HepG2 (cell line): ENCODE measurements around the gene YIF1A. TPM values are rescaled to one million over a fixed set of nuclear protein-coding genes. Genes with fewer than 3 reads are reported as not detected.

Experiments
- BRCA1 ChIP-seq: sonication (generic); formaldehyde crosslinking; IDR thresholded peaks from 2 replicates; pipeline ENCODE4 v1.4.0; 2020; ENCODE audit warnings: missing genetic modification reagents
- CBX2 ChIP-seq, 2 experiments: fragments of 200-600 bp in 1 of 2; sonication (generic); formaldehyde crosslinking in 1 of 2; IDR thresholded peaks; 2 replicates each; pipeline versions ENCODE4 v1.7.0 to v1.8.1; 2018 to 2022; ENCODE audit warnings: low read depth in 2 of 2, low read length in 1 of 2, mild to moderate bottlenecking in 1 of 2, missing genetic modification reagents in 1 of 2
- ERF ChIP-seq: IDR thresholded peaks from 2 replicates; pipeline ENCODE4 v1.6.1; 2018; ENCODE audit warnings: missing biosample characterization, missing genetic modification reagents
- FOXM1 ChIP-seq: sonication (generic); formaldehyde crosslinking; IDR thresholded peaks from 2 replicates; pipeline ENCODE4 v1.5.0; 2020; ENCODE audit warnings: missing genetic modification reagents
- MAF1 ChIP-seq: sonication (generic); formaldehyde crosslinking; IDR thresholded peaks from 2 replicates; pipeline ENCODE4 v1.5.0; 2020; ENCODE audit warnings: missing genetic modification reagents, borderline replicate concordance
- MAFK ChIP-seq, 2 experiments: IDR thresholded peaks in 1 of 2; conservative IDR thresholded peaks in 1 of 2; 2 replicates each; pipeline ENCODE4 v1.6.1; 2011; ENCODE audit warnings: improper control_type of control experiment in 2 of 2, low read length in 2 of 2
- MXD4 ChIP-seq: IDR thresholded peaks from 2 replicates; pipeline ENCODE4 v1.6.1; 2016; ENCODE audit warnings: mild to moderate bottlenecking, missing biosample characterization, missing genetic modification reagents
- NR1H2 ChIP-seq: sonication (generic); formaldehyde crosslinking; IDR thresholded peaks from 2 replicates; pipeline ENCODE4 v1.8.1; 2022; ENCODE audit warnings: low read depth, missing genetic modification reagents, borderline replicate concordance
- RBAK ChIP-seq: sonication (generic); formaldehyde crosslinking; IDR thresholded peaks from 2 replicates; pipeline ENCODE4 v1.5.1; 2020; ENCODE audit warnings: mild to moderate bottlenecking, missing genetic modification reagents
- REXO4 ChIP-seq: sonication (generic); formaldehyde crosslinking; IDR thresholded peaks from 2 replicates; pipeline ENCODE4 v1.8.0; 2022; ENCODE audit warnings: missing genetic modification reagents, mild to moderate bottlenecking, borderline replicate concordance
- SAFB2 ChIP-seq: sonication (generic); formaldehyde crosslinking; IDR thresholded peaks from 2 replicates; pipeline ENCODE4 v1.5.1; 2020; ENCODE audit warnings: missing genetic modification reagents, low read depth, mild to moderate bottlenecking, borderline replicate concordance
- TEAD3 ChIP-seq: optimal IDR thresholded peaks from 2 replicates; pipeline ENCODE3; 2016; ENCODE audit warnings: borderline replicate concordance
- TRIM24 ChIP-seq: sonication (generic); formaldehyde crosslinking; IDR thresholded peaks from 2 replicates; pipeline ENCODE4 v1.8.0; 2022; ENCODE audit warnings: mild to moderate bottlenecking, missing genetic modification reagents
- ZBTB7B ChIP-seq: sonication (generic); formaldehyde crosslinking; IDR thresholded peaks from 2 replicates; pipeline ENCODE4 v1.4.0; 2020; ENCODE audit warnings: missing genetic modification reagents
- ZNF30 ChIP-seq: sonication (generic); formaldehyde crosslinking; IDR thresholded peaks from 2 replicates; pipeline ENCODE4 v1.5.0; 2020; ENCODE audit warnings: mild to moderate bottlenecking, missing genetic modification reagents
- ZNF329 ChIP-seq: sonication (generic); formaldehyde crosslinking; IDR thresholded peaks from 2 replicates; pipeline ENCODE4 v1.9.0; 2021; ENCODE audit warnings: low read depth, mild to moderate bottlenecking, missing genetic modification reagents
- ZNF564 ChIP-seq: sonication (generic); formaldehyde crosslinking; IDR thresholded peaks from 2 replicates; pipeline ENCODE4 v1.8.1; 2023; ENCODE audit warnings: mild to moderate bottlenecking, missing genetic modification reagents
- ZNF616 ChIP-seq: sonication (generic); formaldehyde crosslinking; IDR thresholded peaks from 2 replicates; pipeline ENCODE4 v1.5.0; 2020; ENCODE audit warnings: low read depth, mild to moderate bottlenecking, missing genetic modification reagents
- polyA plus RNA-seq, 8 experiments: library from polyadenylated mRNA; depleted of rRNA in 3 of 8; stranded (reverse) in 7 of 8; unstranded in 1 of 8; fragments of >200 nt; fragmentation: Illumina TruSeq in 4 of 8; extraction: Trizol in 4 of 8; gene quantifications; 2 replicates each; pipeline versions ENCODE4 v1.2.1 to v1.2.3, GENCODE V29; 2011 to 2016; ENCODE audit warnings: low read depth in 4 of 8, missing spikeins in 1 of 8, mixed read lengths in 1 of 8; ENCODE audit not compliant: insufficient read depth in 1 of 8
- total RNA-seq, 5 experiments: library from RNA; depleted of rRNA; stranded (reverse); fragments of >200 nt; fragmentation: Illumina TruSeq; extraction: Trizol; gene quantifications; 2 replicates each; pipeline ENCODE4 v1.2.3, GENCODE V29; 2016; ENCODE audit warnings: low read depth in 1 of 5
- TF ChIP-seq, protein P1 (sequence below): sonication (generic); formaldehyde crosslinking; IDR thresholded peaks from 2 replicates; pipeline ENCODE4 v1.8.1; 2022; ENCODE audit warnings: low read depth, mild to moderate bottlenecking, missing genetic modification reagents
- TF ChIP-seq, protein P2 (sequence below): sonication (generic); formaldehyde crosslinking; IDR thresholded peaks from 2 replicates; pipeline ENCODE4 v1.5.1; 2020; ENCODE audit warnings: missing genetic modification reagents, mild to moderate bottlenecking, borderline replicate concordance
- TF ChIP-seq, protein P3 (sequence below): IDR thresholded peaks from 2 replicates; pipeline ENCODE4 v1.4.0; 2020; ENCODE audit warnings: mild to moderate bottlenecking, missing genetic modification reagents

Gene YIF1A
- total and polyA plus RNA-seq, 2 of the 13 experiments (the other 11 are each of a cell fraction or from before 2014, with no cell fraction given), result 133 to 145 TPM

DNA sequence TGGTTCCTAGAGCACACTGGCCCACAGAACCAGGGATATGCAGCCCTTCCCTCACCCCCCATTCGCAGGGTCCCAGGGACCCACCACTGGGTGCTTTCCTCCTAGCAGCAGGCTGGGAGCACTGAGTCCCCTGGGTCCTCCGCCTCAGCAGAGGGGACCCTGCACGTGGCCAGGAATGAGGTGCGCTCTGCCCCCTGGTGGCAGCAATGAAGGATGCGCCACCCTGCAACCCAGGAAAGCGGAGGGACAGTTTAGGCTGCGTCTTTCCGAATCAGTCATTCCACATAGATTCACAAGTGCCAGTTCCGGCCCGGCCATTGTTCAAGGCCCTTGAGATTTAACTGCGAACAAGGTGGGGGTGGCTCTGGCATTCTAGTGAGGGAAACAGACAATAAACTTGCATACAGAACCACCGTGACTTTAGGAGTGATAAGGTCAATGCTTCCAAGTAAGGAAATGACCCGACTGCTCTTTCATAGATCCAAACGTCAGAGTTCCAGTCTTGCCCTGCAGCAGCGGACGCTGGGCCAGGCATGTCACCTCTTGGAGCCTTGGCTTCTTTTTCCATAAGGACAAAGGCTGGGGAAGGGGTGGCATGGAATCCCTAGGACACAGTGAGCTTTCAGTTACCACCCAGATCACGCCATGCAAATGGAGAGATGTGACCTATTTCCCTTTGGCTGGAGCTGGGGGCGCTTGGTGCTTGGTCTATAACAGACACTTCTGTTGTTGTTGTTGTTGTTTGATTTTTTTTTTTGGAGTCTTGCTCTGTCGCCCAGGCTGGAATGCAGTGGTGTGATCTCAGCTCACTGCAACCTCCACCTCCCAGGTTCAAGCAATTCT lies 39.6 kb upstream of the YIF1A start (continued):
- TF ChIP-seq NR1H2 (CRISPR knock-in tag) (no peak), REXO4 (no peak), MAFK (conservative IDR thresholded peaks at IDR 0.05 in 1 of 2, IDR thresholded peaks at IDR 0.05 in 1 of 2; ENCODE audit: low read length in 2 of 2) (no peak), FOXM1 (no peak), MAF1 (CRISPR knock-in tag) (peak; percentile 66; the same call in 1 of the 2 replicates), SAFB2 (CRISPR knock-in tag) (0 out of 2 replicates have a peak, but pooled peaks have one; percentile 52), TEAD3 (peak; percentile 100), ZNF564 (CRISPR knock-in tag) (peak; percentile 51; the same call in 1 of the 2 replicates), ZNF616 (no peak), TRIM24 (CRISPR knock-in tag) (no peak), ZNF30 (CRISPR knock-in tag) (no peak), RBAK (CRISPR knock-in tag) (no peak), BRCA1 (no peak), MXD4 (CRISPR knock-in tag) (peak; percentile 92), ERF (CRISPR knock-in tag) (peak; percentile 87), ZBTB7B (CRISPR knock-in tag) (peak; percentile 87), CBX2 (IDR thresholded peaks at IDR 0.05; ENCODE audit: low read depth, low read length) (no peak), CBX2 (CRISPR knock-in tag; IDR thresholded peaks at IDR 0.05; ENCODE audit: low read depth) (no peak), ZNF329 (CRISPR knock-in tag) (no peak)
- TF ChIP-seq, protein P1, sequence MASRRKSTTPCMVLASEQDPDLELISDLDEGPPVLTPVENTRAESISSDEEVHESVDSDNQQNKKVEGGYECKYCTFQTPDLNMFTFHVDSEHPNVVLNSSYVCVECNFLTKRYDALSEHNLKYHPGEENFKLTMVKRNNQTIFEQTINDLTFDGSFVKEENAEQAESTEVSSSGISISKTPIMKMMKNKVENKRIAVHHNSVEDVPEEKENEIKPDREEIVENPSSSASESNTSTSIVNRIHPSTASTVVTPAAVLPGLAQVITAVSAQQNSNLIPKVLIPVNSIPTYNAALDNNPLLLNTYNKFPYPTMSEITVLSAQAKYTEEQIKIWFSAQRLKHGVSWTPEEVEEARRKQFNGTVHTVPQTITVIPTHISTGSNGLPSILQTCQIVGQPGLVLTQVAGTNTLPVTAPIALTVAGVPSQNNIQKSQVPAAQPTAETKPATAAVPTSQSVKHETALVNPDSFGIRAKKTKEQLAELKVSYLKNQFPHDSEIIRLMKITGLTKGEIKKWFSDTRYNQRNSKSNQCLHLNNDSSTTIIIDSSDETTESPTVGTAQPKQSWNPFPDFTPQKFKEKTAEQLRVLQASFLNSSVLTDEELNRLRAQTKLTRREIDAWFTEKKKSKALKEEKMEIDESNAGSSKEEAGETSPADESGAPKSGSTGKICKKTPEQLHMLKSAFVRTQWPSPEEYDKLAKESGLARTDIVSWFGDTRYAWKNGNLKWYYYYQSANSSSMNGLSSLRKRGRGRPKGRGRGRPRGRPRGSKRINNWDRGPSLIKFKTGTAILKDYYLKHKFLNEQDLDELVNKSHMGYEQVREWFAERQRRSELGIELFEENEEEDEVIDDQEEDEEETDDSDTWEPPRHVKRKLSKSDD (CRISPR knock-in tag), result peak; percentile 46; the same call in 1 of the 2 replicates
- TF ChIP-seq, protein P2, sequence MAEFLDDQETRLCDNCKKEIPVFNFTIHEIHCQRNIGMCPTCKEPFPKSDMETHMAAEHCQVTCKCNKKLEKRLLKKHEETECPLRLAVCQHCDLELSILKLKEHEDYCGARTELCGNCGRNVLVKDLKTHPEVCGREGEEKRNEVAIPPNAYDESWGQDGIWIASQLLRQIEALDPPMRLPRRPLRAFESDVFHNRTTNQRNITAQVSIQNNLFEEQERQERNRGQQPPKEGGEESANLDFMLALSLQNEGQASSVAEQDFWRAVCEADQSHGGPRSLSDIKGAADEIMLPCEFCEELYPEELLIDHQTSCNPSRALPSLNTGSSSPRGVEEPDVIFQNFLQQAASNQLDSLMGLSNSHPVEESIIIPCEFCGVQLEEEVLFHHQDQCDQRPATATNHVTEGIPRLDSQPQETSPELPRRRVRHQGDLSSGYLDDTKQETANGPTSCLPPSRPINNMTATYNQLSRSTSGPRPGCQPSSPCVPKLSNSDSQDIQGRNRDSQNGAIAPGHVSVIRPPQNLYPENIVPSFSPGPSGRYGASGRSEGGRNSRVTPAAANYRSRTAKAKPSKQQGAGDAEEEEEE (CRISPR knock-in tag), result 0 out of 2 replicates have a peak, but pooled peaks have one; percentile 32
- TF ChIP-seq, protein P3, sequence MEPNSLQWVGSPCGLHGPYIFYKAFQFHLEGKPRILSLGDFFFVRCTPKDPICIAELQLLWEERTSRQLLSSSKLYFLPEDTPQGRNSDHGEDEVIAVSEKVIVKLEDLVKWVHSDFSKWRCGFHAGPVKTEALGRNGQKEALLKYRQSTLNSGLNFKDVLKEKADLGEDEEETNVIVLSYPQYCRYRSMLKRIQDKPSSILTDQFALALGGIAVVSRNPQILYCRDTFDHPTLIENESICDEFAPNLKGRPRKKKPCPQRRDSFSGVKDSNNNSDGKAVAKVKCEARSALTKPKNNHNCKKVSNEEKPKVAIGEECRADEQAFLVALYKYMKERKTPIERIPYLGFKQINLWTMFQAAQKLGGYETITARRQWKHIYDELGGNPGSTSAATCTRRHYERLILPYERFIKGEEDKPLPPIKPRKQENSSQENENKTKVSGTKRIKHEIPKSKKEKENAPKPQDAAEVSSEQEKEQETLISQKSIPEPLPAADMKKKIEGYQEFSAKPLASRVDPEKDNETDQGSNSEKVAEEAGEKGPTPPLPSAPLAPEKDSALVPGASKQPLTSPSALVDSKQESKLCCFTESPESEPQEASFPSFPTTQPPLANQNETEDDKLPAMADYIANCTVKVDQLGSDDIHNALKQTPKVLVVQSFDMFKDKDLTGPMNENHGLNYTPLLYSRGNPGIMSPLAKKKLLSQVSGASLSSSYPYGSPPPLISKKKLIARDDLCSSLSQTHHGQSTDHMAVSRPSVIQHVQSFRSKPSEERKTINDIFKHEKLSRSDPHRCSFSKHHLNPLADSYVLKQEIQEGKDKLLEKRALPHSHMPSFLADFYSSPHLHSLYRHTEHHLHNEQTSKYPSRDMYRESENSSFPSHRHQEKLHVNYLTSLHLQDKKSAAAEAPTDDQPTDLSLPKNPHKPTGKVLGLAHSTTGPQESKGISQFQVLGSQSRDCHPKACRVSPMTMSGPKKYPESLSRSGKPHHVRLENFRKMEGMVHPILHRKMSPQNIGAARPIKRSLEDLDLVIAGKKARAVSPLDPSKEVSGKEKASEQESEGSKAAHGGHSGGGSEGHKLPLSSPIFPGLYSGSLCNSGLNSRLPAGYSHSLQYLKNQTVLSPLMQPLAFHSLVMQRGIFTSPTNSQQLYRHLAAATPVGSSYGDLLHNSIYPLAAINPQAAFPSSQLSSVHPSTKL (CRISPR knock-in tag), result peak; percentile 57
